ENCODE results near the gene ZIC1.

GRCh38 chr3:147426931-147427330, 17.8 kb downstream of the ZIC1 start:
- TF ChIP-seq CTCF (conservative IDR thresholded peaks at IDR 0.05) (no peak), EZH2 (IDR thresholded peaks at IDR 0.05; ENCODE audit: low read depth) (no peak)

Data from PC-9 (cell line).